GM18499 (cell line): ENCODE results near the gene DPPA3.
"Not testable (repeated sequence)": the region's sequence is repeated elsewhere in the genome, so short reads cannot be mapped to it uniquely, and the experiment has no call there.

Experiments
- ATAC-seq: cut with Tn5 transposase; IDR thresholded peaks from one replicate; pipeline ENCODE4 v1.9.1; 2021; ENCODE audit warnings: moderate number of reproducible peaks; ENCODE audit not compliant: insufficient read depth, unreplicated experiment

Gene DPPA3

GRCh38 chr12:7729746-7730145 lies 18.5 kb downstream of the DPPA3 start:
- no peak for ATAC-seq

GRCh38 chr12:7730984-7731383 lies 19.8 kb downstream of the DPPA3 start:
- ATAC-seq = not testable (repeated sequence)

- no peak for ATAC-seq
These were observed 20.3 kb downstream of the DPPA3 start for GRCh38 chr12:7731486-7731885.

- ATAC-seq = no peak
These were observed 21.8 kb downstream of the DPPA3 start for GRCh38 chr12:7732993-7733392.

- ATAC-seq = no peak
These were observed 36.0 kb downstream of the DPPA3 start, which contains the start of gene CLEC4C for GRCh38 chr12:7747246-7747645. TSS of gene CLEC4C (minus strand) at chr12:7747375. CDS start at chr12:7747348, 27 bp downstream.

- ATAC-seq = no peak
These were observed 37.6 kb downstream of the DPPA3 start for GRCh38 chr12:7748852-7749251.

GRCh38 chr12:7749442-7749841 lies 38.2 kb downstream of the DPPA3 start:
- ATAC-seq = no peak

- no peak for ATAC-seq
These were observed 39.1 kb downstream of the DPPA3 start for GRCh38 chr12:7750350-7750749.

GRCh38 chr12:7751394-7751793 lies 40.2 kb downstream of the DPPA3 start:
- ATAC-seq = no peak

- ATAC-seq = not testable (repeated sequence)
These were observed 41.0 kb downstream of the DPPA3 start for GRCh38 chr12:7751941-7752922.

GRCh38 chr12:7755668-7756067 lies 44.4 kb downstream of the DPPA3 start:
- ATAC-seq = not testable (repeated sequence)

GRCh38 chr12:7756993-7757392 lies 45.8 kb downstream of the DPPA3 start:
- no peak for ATAC-seq

GRCh38 chr12:7758766-7759140 lies 47.5 kb downstream of the DPPA3 start:
- ATAC-seq = no peak
